Stomach (tissue), 9 donors: ENCODE measurements around the gene ARHGAP24. TPM values are rescaled to one million over a fixed set of nuclear protein-coding genes. Genes with fewer than 3 reads are reported as not detected.

ENCODE experiments used
- DNase-seq, 2 donors: peaks; one replicate each; pipeline versions ENCODE4 v3.0.0 to v3.0.0-alpha.2; 2013 to 2019
- H3K27ac ChIP-seq, 5 donors: fragments of 200-600 bp in 4 of 5; sonication (generic) in 4 of 5; one replicate each; pipeline ENCODE4 v1.5.1; 2013 to 2019; ENCODE audit warnings: mild to moderate bottlenecking in 1 of 5, moderate library complexity in 1 of 5
- H3K27me3 ChIP-seq, 3 donors: fragments of 200-600 bp; sonication (generic); one replicate each; pipeline ENCODE4 v1.5.1; 2017 to 2019; ENCODE audit warnings: mixed run types in 1 of 3
- H3K36me3 ChIP-seq, 4 donors: fragments of 200-600 bp; sonication (generic); 1 replicate in 3 of 4; 2 replicates in 1 of 4; pipeline ENCODE4 v1.5.1; 2016 to 2019
- H3K4me1 ChIP-seq, 4 donors: fragments of 200-600 bp; sonication (generic); one replicate each; pipeline ENCODE4 v1.5.1; 2016 to 2019
- H3K4me3 ChIP-seq, 4 donors: fragments of 200-600 bp; sonication (generic) in 3 of 4; one replicate each; pipeline ENCODE4 v1.5.1; 2016 to 2019; ENCODE audit warnings: mild to moderate bottlenecking in 1 of 4
- H3K9me3 ChIP-seq, 4 donors: fragments of 200-600 bp; sonication (generic); one replicate each; pipeline ENCODE4 v1.5.1; 2016 to 2019
- EP300 ChIP-seq: sonication (generic); formaldehyde crosslinking; IDR thresholded peaks from one replicate; pipeline ENCODE4 v1.6.1; 2017; ENCODE audit warnings: antibody characterized with exemption
- POLR2A ChIP-seq, 4 donors: fragments of 450-650 bp; IDR thresholded peaks; one replicate each; pipeline ENCODE4 v1.6.1; 2016; ENCODE audit warnings: antibody characterized with exemption in 4 of 4, control low read depth in 2 of 4, mild to moderate bottlenecking in 1 of 4, moderate library complexity in 1 of 4
- POLR2AphosphoS5 ChIP-seq, 3 donors: sonication (generic); formaldehyde crosslinking; IDR thresholded peaks; one replicate each; pipeline ENCODE4 v1.6.1; 2016; ENCODE audit warnings: antibody characterized with exemption in 3 of 3
- WGBS, 5 donors: extraction: QIAGEN DNeasy Blood & Tissue Kit in 3 of 5; methylation state at CpG; one replicate each; pipeline versions ENCODE4 v1.1.5 to v1.1.7; 2013 to 2018; 5-methylcytosine and 5-hydroxymethylcytosine counted together
- intact Hi-C: fragments of 100-400 bp; cut with DNase I; formaldehyde crosslinking; loops from one replicate; pipeline ENCODE4 v1.15.1; 2023; ENCODE audit warnings: low total_unique reads
- polyA plus RNA-seq, 3 donors: library from polyadenylated mRNA; stranded (reverse); fragments of 200-250 nt; gene quantifications; one replicate each; pipeline ENCODE4 v1.2.3, GENCODE V29; 2013
- total RNA-seq, 5 donors: library from RNA; depleted of rRNA; stranded (reverse); fragments of >200 nt; gene quantifications; one replicate each; pipeline versions ENCODE4 v1.1.0 to v1.2.3, GENCODE V29; 2014 to 2016
- TF ChIP-seq, protein P1 (sequence below), 7 experiments: fragments of 450-650 bp in 4 of 7; fragments of 200-600 bp in 3 of 7; sonication (generic) in 3 of 7; IDR thresholded peaks; one replicate each; pipeline ENCODE4 v1.5.1; 2016 to 2019; ENCODE audit warnings: antibody characterized with exemption in 7 of 7, control low read depth in 2 of 7, mild to moderate bottlenecking in 1 of 7
- donor health status: healthy with polysubstance abuse.
- donor health status: Bipolar disorder and iron deficiency.
- donor health status: healthy.

The ARHGAP24 gene
- total and polyA plus RNA-seq, 8 donors = 6.4 to 152 (median 33.5) TPM

DNA sequence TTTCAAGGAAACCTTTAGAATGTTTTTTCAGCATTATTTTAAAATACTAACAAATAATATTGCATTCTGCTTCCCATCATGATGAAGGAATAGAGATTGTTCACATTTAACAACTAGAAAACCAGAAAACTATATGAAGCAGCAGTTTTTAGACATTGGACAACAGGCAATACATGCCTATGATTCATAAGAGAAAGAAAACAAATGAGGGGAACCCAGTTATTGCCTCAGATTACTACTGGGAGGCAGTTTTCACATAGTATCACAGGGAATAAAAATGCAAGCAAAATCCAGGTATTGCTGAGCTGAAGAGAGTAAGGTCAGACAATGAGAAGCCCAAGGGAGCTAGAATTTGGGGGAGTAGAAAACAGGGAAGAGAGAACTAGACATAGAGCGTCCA is 511.3 kb downstream of the ARHGAP24 start:
- TF ChIP-seq EP300 (no peak), POLR2A (IDR thresholded peaks at IDR 0.05) (no peak), POLR2AphosphoS5 (IDR thresholded peaks at IDR 0.05) (no peak)
- TF ChIP-seq, protein P1, sequence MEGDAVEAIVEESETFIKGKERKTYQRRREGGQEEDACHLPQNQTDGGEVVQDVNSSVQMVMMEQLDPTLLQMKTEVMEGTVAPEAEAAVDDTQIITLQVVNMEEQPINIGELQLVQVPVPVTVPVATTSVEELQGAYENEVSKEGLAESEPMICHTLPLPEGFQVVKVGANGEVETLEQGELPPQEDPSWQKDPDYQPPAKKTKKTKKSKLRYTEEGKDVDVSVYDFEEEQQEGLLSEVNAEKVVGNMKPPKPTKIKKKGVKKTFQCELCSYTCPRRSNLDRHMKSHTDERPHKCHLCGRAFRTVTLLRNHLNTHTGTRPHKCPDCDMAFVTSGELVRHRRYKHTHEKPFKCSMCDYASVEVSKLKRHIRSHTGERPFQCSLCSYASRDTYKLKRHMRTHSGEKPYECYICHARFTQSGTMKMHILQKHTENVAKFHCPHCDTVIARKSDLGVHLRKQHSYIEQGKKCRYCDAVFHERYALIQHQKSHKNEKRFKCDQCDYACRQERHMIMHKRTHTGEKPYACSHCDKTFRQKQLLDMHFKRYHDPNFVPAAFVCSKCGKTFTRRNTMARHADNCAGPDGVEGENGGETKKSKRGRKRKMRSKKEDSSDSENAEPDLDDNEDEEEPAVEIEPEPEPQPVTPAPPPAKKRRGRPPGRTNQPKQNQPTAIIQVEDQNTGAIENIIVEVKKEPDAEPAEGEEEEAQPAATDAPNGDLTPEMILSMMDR (IDR thresholded peaks at IDR 0.05) = no peak
- Histone ChIP-seq H3K36me3 (peaks cover 0 to 29% (median 24%) of the 10 kb centered on the region in 4 donors), H3K27me3 (no peaks in the 10 kb centered on the region), H3K4me3 (no peak overlapping the region), H3K27ac (no peak overlapping the region), H3K4me1 (no peaks in the 10 kb centered on the region), H3K9me3 (no peaks in the 10 kb centered on the region)
- intact Hi-C loops = no loop called here
- 88 to 98% (median 97%) methylated on average over 1 of the region's 1 CpG for WGBS, 5 donors
- DNase-seq = no peak

DNA sequence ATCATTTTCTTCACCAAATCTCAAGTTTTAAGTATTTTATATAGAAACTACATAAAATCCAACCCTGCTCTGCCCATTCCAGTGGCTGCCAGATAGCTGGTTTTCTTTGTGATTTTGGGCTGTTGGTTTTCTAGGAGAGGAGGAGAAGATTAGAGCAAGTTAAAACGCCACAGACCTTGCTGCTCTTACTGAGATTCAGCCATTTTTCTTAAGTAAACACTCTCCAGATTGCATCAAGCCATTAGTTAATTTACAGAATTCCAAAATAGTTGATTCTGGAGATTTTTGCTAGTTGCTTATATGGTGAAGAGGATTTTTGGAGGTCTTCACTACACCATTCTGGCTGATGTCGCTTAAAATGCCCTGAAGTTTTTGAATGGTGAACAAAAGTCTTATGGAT is 518.7 kb downstream of the ARHGAP24 start:
- intact Hi-C loops = no loop called here
- Histone ChIP-seq H3K4me3 (no peak overlapping the region), H3K4me1 (no peaks in the 10 kb centered on the region), H3K27ac (no peak overlapping the region), H3K36me3 (peaks cover 10 to 29% (median 27%) of the 10 kb centered on the region in 4 donors), H3K27me3 (no peaks in the 10 kb centered on the region), H3K9me3 (no peaks in the 10 kb centered on the region)
- TF ChIP-seq POLR2A (IDR thresholded peaks at IDR 0.05) = no peak
- TF ChIP-seq, protein P1 (IDR thresholded peaks at IDR 0.05) = no peak
- no peak for TF ChIP-seq EP300
- TF ChIP-seq POLR2AphosphoS5 (IDR thresholded peaks at IDR 0.05) = no peak
- no peak for DNase-seq
- WGBS, 5 donors = 78 to 90% (median 84%) methylated on average over 2 of the region's 2 CpGs

DNA sequence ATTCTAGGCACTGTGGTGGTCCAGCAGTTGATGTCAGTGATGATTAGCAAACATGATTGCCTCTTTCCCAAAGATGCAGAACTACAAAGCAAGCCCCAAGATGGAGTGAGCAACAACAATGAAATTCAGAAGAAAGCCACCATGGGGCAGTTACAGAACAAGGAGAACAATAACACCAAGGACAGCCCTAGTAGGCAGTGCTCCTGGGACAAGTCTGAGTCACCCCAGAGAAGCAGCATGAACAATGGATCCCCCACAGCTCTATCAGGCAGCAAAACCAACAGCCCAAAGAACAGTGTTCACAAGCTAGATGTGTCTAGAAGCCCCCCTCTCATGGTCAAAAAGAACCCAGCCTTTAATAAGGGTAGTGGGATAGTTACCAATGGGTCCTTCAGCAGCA is 519.6 kb downstream of the ARHGAP24 start:
- H3K27me3 ChIP-seq = no peaks in the 10 kb centered on the region
- no peak for DNase-seq
- TF ChIP-seq POLR2AphosphoS5 (IDR thresholded peaks at IDR 0.05) = no peak
- peaks cover 10 to 29% (median 27%) of the 10 kb centered on the region in 4 donors for H3K36me3 ChIP-seq
- H3K4me3 ChIP-seq = no peak overlapping the region
- no peak overlapping the region for H3K27ac ChIP-seq
- intact Hi-C loops = no loop called here
- H3K4me1 ChIP-seq = no peaks in the 10 kb centered on the region
- no peaks in the 10 kb centered on the region for H3K9me3 ChIP-seq

DNA sequence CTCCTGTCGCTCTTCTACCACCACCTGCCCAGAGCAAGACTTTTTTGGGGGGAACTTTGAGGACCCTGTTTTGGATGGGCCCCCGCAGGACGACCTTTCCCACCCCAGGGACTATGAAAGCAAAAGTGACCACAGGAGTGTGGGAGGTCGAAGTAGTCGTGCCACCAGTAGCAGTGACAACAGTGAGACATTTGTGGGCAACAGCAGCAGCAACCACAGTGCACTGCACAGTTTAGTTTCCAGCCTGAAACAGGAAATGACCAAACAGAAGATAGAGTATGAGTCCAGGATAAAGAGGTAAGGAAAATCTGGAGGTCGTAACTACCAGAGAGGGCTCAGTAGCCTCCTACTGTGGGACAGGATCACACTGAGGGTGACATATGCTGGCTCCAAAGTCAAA is 520.4 kb downstream of the ARHGAP24 start:
- WGBS, 5 donors = 79 to 90% (median 85%) methylated on average over 6 of the region's 6 CpGs
- Histone ChIP-seq H3K36me3 (peaks cover 10 to 31% (median 28%) of the 10 kb centered on the region in 4 donors), H3K4me1 (no peaks in the 10 kb centered on the region), H3K27ac (no peak overlapping the region), H3K4me3 (no peak overlapping the region), H3K9me3 (no peaks in the 10 kb centered on the region), H3K27me3 (no peaks in the 10 kb centered on the region)
- no peak for DNase-seq
- intact Hi-C loops = no loop called here
- TF ChIP-seq POLR2AphosphoS5 (IDR thresholded peaks at IDR 0.05) = no peak
- no peak for TF ChIP-seq POLR2A (IDR thresholded peaks at IDR 0.05)
- TF ChIP-seq, protein P1 (IDR thresholded peaks at IDR 0.05) = no peak
- no peak for TF ChIP-seq EP300

DNA sequence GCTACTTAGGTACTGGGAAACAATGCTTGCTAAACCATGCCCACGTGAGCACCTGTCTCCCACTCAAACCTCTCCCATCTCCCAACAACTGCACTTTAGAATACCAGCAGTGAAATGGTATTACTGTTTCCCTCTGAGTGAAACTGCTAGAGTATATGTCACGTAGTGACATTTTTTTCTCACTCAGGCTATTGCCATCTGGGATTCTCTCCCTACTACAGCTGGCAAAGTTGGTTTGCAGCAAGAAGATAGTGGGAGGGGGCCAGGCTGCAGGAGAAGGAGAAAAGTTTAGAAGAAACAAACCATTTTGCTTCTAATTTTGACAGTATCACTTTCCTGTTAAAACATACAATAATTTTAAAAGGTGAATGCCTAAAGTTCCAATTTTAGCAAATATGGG is 526.6 kb downstream of the ARHGAP24 start:
- TF ChIP-seq POLR2AphosphoS5 (IDR thresholded peaks at IDR 0.05) = no peak
- no peak for TF ChIP-seq POLR2A (IDR thresholded peaks at IDR 0.05)
- TF ChIP-seq EP300 = no peak
- TF ChIP-seq, protein P1 (IDR thresholded peaks at IDR 0.05) = no peak
- Histone ChIP-seq H3K27me3 (no peaks in the 10 kb centered on the region), H3K27ac (no peak overlapping the region), H3K4me3 (no peak overlapping the region), H3K36me3 (peaks cover 0 to 19% (median 15%) of the 10 kb centered on the region in 4 donors), H3K9me3 (no peaks in the 10 kb centered on the region), H3K4me1 (no peaks in the 10 kb centered on the region)
- intact Hi-C loops = no loop called here
- 78 to 92% (median 88%) methylated on average over 2 of the region's 2 CpGs for WGBS, 5 donors
- DNase-seq = no peak
